ENCODE data around the gene COL25A1.

The COL25A1 gene

GRCh38 chr4:109214622-109215301 lies 87.7 kb downstream of the COL25A1 start:
- no peak for DNase-seq

DNA sequence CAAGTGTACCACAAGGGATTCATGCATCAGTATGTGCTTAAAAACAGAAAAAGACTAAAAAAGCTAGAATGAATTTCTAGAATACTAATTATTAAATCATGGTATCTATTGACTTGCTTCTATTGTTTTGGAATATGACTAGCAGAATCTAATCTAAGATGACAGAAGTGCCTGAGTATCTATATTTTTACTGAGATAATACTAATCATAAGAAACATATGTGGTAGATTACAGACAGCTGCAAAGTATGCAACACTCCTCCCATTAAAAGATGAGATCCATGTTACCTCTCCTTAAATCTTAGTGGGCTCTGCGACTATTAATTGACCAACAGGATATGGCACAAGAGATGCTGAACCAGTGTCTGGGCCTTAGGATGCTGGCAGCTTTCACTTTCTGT lies 89.4 kb downstream of the COL25A1 start:
- DNase-seq, result no peak

GRCh38 chr4:109211671-109212070 lies 90.8 kb downstream of the COL25A1 start:
- DNase-seq, result no peak

DNA sequence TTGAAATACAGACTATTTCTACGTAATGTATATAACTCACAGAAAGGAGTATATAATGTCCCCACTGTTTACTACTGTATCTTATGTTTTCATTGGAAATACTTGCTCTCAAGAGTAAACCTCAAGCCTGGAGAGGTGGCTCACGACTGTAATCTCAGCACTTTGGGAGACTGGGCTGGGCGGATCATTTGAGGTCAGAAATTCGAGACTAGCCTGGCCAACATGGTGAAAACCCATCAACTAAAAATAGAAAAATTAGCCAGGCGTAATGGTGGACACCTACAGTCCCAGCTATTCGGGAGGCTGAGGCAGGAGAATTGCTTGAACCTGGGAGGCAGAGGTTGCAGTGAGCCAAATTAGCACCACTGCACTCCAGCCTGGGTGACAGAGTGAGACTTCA lies 92.8 kb downstream of the COL25A1 start:
- DNase-seq, result no peak

DNA sequence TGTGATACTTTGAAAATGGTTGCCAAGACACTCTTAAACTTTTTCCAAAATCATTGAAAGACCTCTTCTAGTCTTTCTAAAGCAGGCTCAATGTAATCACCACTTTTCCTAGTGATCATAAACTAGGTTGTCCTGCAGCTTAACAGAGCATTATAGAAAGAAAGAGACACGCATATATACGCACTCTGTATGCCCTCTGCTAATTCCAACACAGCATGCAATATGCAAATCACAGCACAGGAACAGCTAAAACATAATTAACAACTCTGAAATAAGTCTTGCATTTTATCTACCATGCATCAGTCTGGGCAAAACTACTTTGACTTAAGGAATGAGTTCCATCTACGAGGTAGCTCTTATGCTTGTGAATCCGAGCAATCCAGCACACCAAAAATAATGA lies 94.6 kb downstream of the COL25A1 start:
- DNase-seq, result no peak

DNA sequence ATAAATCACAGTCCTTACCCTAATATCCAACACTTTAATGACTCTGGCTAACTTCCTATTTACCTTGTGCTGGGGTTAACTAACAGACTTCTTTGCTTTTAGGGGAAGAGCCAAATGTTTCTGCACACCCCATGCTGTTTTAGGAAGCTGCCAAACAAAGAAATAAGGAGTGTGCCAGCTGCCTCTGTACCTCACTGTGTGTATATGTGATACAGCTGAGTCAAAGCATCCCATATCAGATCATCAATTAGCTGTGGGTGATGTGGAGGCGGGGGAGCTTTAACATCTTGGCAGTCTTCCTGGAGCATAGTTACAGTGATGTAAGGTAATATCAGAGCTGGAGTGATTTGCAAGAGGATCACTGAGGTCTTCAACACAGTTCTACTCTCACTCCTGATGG lies 95.4 kb downstream of the COL25A1 start:
- DNase-seq, result peak in 1 of 2 experiments; percentile 40

GRCh38 chr4:109206620-109207019 lies 95.8 kb downstream of the COL25A1 start:
- DNase-seq, result no peak

DNA sequence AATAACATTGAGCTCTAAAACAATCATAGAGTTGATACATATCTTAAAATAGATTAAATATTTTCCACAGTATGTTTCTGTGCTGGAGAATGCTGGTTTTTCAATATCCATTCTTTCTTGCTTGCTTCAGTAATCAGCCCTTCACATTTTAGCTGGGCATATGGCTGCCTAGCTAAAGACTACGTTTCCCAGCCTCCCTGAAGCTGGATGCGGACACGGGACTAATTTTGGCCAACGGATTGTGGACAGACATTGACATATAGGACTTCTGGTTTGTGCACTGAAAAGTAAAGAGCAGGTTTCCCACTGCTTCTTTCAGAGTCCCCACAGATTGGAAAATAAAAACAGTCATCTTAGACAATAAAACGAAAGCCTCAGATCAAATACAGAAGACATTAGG lies 97.3 kb downstream of the COL25A1 start:
- no peak for DNase-seq

GRCh38 chr4:109199585-109199984 lies 102.9 kb downstream of the COL25A1 start:
- no peak for DNase-seq

DNA sequence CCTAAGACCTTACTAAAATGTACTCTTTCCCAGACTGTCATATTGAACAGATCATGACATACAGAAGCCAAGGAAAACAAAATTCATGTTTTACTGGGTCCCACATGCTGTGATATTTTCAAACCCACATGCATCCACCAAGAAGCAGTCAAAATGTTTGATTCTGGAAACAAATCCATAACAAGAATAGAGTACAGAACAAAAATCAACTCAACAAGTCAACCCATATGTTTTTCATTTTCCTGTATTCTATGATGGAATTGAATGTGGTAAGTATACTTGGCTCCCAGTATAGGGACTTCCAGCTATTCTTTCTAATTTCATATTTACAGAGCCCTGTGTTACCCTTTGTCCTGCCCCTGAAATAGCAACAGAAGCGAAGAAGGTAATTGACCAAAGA lies 106.8 kb downstream of the COL25A1 start:
- DNase-seq, result no peak

DNA sequence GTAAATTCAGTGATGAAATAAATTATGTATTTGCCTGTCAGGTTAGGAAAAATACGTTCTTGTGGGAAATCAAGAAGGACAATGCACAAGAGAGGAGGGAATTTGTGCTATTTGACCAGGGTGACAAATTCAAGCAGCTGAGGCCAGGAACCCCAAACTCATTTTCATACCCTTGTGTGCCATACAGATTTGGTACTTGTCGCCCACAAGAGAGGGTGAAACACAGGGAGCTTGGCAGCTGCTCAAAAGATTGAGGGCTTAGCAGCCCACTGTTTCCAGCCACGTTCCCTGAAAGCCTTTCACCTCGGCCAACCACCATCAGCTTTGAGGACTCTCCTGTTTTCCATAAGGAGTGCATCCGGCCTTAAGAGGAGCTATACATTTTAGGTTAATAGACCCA lies 111.2 kb downstream of the COL25A1 start:
- no peak for DNase-seq

DNA sequence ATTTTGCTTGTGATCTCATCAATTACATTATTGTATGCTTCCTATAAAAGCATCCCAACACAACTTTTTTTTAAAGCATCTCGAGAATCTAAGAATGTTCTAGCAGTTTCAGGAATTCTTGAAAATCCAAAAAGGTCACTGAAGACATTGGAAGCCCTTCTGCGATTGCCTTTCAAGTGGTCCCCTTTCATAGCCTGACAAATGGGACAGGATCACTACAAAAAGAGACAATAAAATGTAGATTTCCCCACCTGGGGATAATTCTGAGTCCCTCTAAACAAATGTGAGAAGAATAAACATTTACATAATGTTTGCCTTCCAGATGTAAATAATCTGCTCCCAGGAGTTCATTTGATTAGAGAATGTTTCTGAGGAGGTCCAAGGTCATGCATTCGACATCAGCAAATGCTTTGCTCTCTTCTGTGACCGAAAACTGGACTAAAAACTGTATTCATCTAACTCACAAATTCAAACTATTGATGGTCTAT lies 116.0 kb downstream of the COL25A1 start:
- no peak for DNase-seq

GRCh38 chr4:109185951-109186350 lies 116.5 kb downstream of the COL25A1 start:
- DNase-seq, result no peak

DNA sequence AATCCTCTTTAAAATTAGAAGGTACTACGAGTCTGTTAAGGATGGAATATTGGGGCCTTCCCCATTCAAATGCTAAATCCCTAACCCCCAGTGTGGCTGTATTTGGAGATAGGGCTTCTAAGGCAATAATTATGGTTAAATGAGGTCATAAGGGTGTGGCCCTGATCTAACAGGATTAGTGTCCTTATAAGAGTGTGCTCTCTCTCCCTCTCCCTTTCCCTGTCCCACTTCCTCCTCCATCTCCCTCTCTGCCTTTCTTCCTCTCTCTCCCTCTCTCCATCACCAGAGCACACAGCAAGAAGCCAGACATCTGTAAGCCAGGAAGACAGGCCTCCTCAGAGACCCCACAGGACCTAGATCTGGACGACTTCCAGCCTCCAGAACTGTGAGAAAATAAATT lies 116.9 kb downstream of the COL25A1 start:
- no peak for DNase-seq

DNA sequence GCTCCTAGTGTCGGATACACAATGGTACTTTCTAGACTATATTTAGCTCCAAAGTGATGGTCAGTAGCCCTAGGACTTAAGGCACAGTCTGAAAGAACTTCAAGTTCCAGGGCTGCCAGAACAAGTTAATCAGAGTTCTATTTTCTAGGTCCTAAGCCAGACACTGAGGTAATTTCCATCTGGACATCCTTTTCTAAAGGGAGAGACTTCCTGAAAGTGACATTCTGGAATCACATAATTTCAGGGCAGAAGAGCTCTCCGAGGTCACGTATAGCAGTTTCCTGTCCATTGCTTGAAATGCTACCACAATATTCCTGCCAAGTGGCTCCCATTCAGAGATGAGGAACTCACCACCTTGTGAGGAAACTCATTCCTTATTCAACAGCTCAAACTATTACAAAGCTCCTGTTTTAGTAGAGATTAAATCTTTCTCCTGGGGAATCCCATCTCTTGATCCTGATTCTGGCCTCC lies 117.9 kb downstream of the COL25A1 start:
- DNase-seq, result no peak

GRCh38 chr4:109183931-109184490 lies 118.4 kb downstream of the COL25A1 start:
- DNase-seq, result no peak

DNA sequence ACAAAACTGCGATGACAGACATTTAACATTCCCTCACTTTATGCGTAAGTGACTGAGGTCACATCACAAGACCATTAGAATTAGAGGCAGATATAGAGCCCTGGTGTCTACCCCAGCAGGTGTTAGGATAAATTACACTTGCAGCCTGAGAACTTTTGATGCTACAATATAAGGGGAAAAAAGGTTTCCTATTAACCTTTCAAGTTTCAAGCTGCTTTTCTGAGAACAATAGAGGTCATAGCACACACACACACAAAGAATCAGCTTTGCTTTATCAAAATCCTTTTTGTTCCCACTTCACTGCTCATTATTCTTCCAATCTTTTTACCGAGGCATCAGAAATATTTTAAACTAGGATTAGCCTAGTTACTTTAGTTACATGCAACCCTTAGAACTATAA lies 119.8 kb downstream of the COL25A1 start:
- no peak for DNase-seq

- no peak for DNase-seq
Observed at GRCh38 chr4:109179061-109179460, 123.4 kb downstream of the COL25A1 start.

- DNase-seq, result no peak
Observed at GRCh38 chr4:109177096-109177810, 125.2 kb downstream of the COL25A1 start.

DNA sequence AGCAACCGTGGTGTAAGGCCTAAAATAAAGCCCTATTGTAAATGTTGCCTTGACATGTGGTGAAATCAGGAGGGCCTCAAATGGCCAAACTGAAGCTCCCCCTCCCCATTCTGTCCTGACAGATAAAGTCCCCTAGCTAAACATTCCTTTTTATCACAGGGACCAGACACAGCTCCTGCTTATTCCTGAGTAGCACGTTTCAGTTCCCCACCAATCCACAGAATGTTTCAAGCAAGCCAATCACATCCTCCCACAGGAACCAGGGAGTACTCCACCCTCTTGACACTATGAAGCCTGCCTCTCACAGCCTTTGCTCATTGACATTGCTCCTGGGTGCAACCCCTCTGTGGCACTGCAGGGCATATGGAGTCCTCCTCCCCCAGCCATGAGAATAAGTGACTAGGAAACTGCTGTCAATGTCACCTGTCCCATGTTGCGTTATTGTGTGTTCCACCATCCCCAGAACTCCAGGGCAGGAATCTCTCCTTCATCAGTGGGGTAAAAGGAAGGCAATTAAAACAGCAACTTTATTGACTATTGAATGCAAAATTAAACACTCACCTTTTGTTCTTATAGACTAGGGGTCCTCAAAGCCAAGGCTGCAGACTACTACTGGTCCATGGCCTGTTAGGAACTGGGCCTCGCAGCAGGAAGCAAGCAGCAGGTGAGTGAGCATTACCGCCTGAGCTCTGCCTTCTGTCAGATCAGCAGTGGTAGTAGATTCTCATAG lies 128.1 kb downstream of the COL25A1 start:
- DNase-seq, result no peak

GRCh38 chr4:109172301-109172700 lies 130.2 kb downstream of the COL25A1 start:
- peak in 1 of 2 experiments; percentile 26 for DNase-seq

GRCh38 chr4:109171070-109171469 lies 131.4 kb downstream of the COL25A1 start:
- no peak for DNase-seq

DNA sequence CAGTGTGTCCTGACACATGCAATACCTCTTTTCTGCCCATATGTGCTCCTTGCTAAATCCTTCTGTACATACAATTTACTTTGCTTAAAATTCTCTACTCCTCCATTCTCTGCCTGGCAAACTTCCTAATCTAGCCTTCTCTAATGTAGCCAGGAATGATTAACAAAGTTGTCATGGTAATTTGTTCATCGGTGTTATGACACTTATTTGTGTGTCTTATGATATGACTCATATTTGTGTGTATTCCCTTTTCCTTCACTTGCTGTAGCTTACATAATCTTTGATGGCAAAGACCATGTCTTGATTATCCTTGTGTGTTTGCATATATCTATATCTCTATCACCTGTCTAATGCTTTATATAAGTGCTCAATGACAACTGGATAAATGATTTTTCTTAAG lies 133.3 kb downstream of the COL25A1 start:
- no peak for DNase-seq
